K562 (cell line): ENCODE results near the gene AAGAB. TPM values are rescaled to one million over a fixed set of nuclear protein-coding genes. Genes with fewer than 3 reads are reported as not detected.

Experiments used
- DACH1 ChIP-seq: fragments of 450-650 bp; IDR thresholded peaks from 2 replicates; pipeline ENCODE4 v1.6.1; 2018; ENCODE audit not compliant: partially characterized antibody
- ELF2 ChIP-seq: fragments of 250-450 bp; sonication (Bioruptor Pico); IDR thresholded peaks from 2 replicates; pipeline ENCODE4 v1.5.0; 2021; ENCODE audit warnings: mild to moderate bottlenecking
- FIP1L1 ChIP-seq: fragments of 200-400 bp; formaldehyde crosslinking; IDR thresholded peaks from 2 replicates; pipeline ENCODE4 v1.6.1; 2018; ENCODE audit warnings: mild to moderate bottlenecking, low read depth, low read length; ENCODE audit not compliant: poor library complexity, severe bottlenecking
- GATAD2A ChIP-seq: fragments of 450-650 bp; IDR thresholded peaks from 2 replicates; pipeline ENCODE4 v1.6.1; 2017
- KDM5B ChIP-seq: fragments of 200-600 bp; sonication (generic); IDR thresholded peaks from 2 replicates; pipeline ENCODE4 v1.6.1; 2012; ENCODE audit warnings: low read depth, mild to moderate bottlenecking, moderate library complexity, low read length, control low read depth, inconsistent platforms; ENCODE audit not compliant: insufficient replicate concordance
- LCOR ChIP-seq: sonication (generic); formaldehyde crosslinking; IDR thresholded peaks from 2 replicates; pipeline ENCODE4 v1.8.0; 2022; ENCODE audit warnings: mild to moderate bottlenecking, missing genetic modification reagents
- PHF20 ChIP-seq: fragments of 450-650 bp; IDR thresholded peaks from 2 replicates; pipeline ENCODE4 v1.6.1; 2018; ENCODE audit not compliant: partially characterized antibody
- POLR3A ChIP-seq: IDR thresholded peaks from 2 replicates; pipeline ENCODE4 v1.6.1; 2011; ENCODE audit warnings: borderline replicate concordance, mild to moderate bottlenecking, moderate library complexity; ENCODE audit not compliant: insufficient read length, insufficient read depth; ENCODE audit errors: extremely low read depth
- RBM17 ChIP-seq: fragments of 200-400 bp; formaldehyde crosslinking; IDR thresholded peaks from 2 replicates; pipeline ENCODE4 v1.6.1; 2017; ENCODE audit warnings: low read depth, mild to moderate bottlenecking, low read length, borderline replicate concordance
- SRF ChIP-seq, 2 experiments: fragments of 250-450, 450-650 bp in 1 of 2; sonication (Bioruptor Pico) in 1 of 2; sonication (generic) in 1 of 2; formaldehyde crosslinking; IDR thresholded peaks; 2 replicates each; pipeline versions ENCODE4 v1.5.0 to v1.5.1; 2020 to 2022; ENCODE audit warnings: mild to moderate bottlenecking in 1 of 2, missing genetic modification reagents in 1 of 2
- TAF9B ChIP-seq: fragments of 450-650 bp; IDR thresholded peaks from 2 replicates; pipeline ENCODE4 v1.6.1; 2018; ENCODE audit warnings: mild to moderate bottlenecking; ENCODE audit not compliant: partially characterized antibody
- XRCC5 ChIP-seq: fragments of 200-400 bp; formaldehyde crosslinking; IDR thresholded peaks from 2 replicates; pipeline ENCODE4 v1.6.1; 2017; ENCODE audit warnings: low read depth, mild to moderate bottlenecking, low read length
- ZFX ChIP-seq: sonication (generic); formaldehyde crosslinking; IDR thresholded peaks from 2 replicates; pipeline ENCODE4 v1.8.0; 2022; ENCODE audit warnings: mild to moderate bottlenecking, missing genetic modification reagents, moderate library complexity
- ZKSCAN3 ChIP-seq: fragments of 250-450 bp; sonication (Bioruptor Pico); IDR thresholded peaks from 2 replicates; pipeline ENCODE4 v1.4.0; 2020
- ZNF239 ChIP-seq: fragments of 250-450 bp; sonication (Bioruptor Pico); IDR thresholded peaks from 2 replicates; pipeline ENCODE4 v1.4.0; 2020; ENCODE audit warnings: mild to moderate bottlenecking
- ZNF431 ChIP-seq: sonication (generic); formaldehyde crosslinking; IDR thresholded peaks from 2 replicates; pipeline ENCODE4 v1.8.0; 2022; ENCODE audit warnings: mild to moderate bottlenecking, missing genetic modification reagents
- polyA plus RNA-seq, 8 experiments: library from polyadenylated mRNA; depleted of rRNA in 4 of 8; stranded (reverse) in 5 of 8; unstranded in 3 of 8; fragments of >200 nt; fragmentation: Nextera tagmentation in 2 of 8; fragmentation: Illumina TruSeq in 1 of 8; extraction: Ambion mirVana in 2 of 8; extraction: Trizol in 1 of 8; gene quantifications; 2 replicates each; pipeline versions ENCODE4 v1.2.1 to v1.2.3, GENCODE V29; 2011 to 2014; ENCODE audit warnings: inconsistent platforms in 1 of 8, missing spikeins in 1 of 8
- total RNA-seq, 7 experiments: library from RNA; depleted of rRNA in 6 of 7; stranded (reverse); fragments of >200 nt in 6 of 7; fragmentation: Illumina TruSeq in 2 of 7; extraction: Trizol in 2 of 7; gene quantifications; 2 replicates each; pipeline versions ENCODE4 v1.2.1 to v1.2.3, GENCODE V29; 2011 to 2021; ENCODE audit warnings: low replicate concordance in 1 of 7
- TF ChIP-seq, protein P1 (sequence below): fragments of 450-650 bp; conservative IDR thresholded peaks from 2 replicates; pipeline ENCODE4 v1.6.1; 2016; ENCODE audit warnings: missing genetic modification characterization, low read depth, mild to moderate bottlenecking, control low read depth, missing compliant biosample characterization
- TF ChIP-seq, protein P2 (sequence below): sonication (generic); formaldehyde crosslinking; IDR thresholded peaks from 2 replicates; pipeline ENCODE4 v1.8.0; 2022; ENCODE audit warnings: mild to moderate bottlenecking, missing genetic modification reagents
- TF ChIP-seq, protein P3 (sequence below): conservative IDR thresholded peaks from 2 replicates; pipeline ENCODE4 v1.6.1; 2011; ENCODE audit warnings: low read depth, mild to moderate bottlenecking, low read length; ENCODE audit not compliant: control insufficient read depth

Gene AAGAB
- total and polyA plus RNA-seq, 9 of the 15 experiments (the other 6 are each of a cell fraction or from before 2014, with no cell fraction given), result 17.8 to 109 (median 58.3) TPM

DNA sequence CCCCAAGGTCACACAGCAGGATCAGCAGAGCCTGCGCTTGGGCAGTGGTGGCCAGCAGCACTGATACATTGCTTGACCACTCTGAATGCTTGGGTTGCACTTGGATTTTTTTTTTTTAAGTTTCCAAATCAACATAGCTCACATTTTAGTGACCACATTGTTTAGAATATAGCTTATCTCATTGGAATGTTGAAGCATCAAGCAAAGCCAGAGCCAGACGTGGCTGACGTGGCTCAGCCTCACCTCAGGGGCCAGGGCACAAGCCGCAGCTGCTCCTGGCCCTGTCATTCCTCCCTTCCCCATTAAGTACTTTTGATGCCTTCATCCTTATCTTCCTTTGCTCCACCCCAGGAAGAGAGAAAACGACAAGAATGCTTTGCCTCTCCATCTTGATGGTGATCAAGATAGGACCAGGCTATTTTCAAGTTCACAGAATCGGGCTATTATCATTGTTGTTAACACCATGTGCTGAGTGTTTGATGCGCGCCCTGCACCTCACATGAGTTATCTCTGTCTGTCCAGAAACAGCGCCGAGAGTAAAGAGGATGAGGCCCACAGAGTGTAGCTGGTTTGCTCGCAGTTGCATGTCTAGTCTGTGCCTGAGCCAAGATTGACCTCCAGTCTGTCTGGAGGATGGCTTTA is 75.8 kb downstream of the AAGAB start (continued):
- TF ChIP-seq, protein P1, sequence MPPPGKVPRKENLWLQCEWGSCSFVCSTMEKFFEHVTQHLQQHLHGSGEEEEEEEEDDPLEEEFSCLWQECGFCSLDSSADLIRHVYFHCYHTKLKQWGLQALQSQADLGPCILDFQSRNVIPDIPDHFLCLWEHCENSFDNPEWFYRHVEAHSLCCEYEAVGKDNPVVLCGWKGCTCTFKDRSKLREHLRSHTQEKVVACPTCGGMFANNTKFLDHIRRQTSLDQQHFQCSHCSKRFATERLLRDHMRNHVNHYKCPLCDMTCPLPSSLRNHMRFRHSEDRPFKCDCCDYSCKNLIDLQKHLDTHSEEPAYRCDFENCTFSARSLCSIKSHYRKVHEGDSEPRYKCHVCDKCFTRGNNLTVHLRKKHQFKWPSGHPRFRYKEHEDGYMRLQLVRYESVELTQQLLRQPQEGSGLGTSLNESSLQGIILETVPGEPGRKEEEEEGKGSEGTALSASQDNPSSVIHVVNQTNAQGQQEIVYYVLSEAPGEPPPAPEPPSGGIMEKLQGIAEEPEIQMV (tag), result no peak
- no peak for TF ChIP-seq ELF2
- TF ChIP-seq SRF (CRISPR knock-in tag; IDR thresholded peaks at IDR 0.05), result no peak
- no peak for TF ChIP-seq RBM17
- TF ChIP-seq ZKSCAN3 (CRISPR knock-in tag), result no peak
- TF ChIP-seq LCOR, result peak; percentile 84
- TF ChIP-seq POLR3A, result no peak
- TF ChIP-seq KDM5B, result no peak
- TF ChIP-seq GATAD2A, result no peak
- no peak for TF ChIP-seq TAF9B
- TF ChIP-seq, protein P2, sequence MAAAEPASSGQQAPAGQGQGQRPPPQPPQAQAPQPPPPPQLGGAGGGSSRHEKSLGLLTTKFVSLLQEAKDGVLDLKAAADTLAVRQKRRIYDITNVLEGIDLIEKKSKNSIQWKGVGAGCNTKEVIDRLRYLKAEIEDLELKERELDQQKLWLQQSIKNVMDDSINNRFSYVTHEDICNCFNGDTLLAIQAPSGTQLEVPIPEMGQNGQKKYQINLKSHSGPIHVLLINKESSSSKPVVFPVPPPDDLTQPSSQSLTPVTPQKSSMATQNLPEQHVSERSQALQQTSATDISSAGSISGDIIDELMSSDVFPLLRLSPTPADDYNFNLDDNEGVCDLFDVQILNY (CRISPR knock-in tag), result no peak
- no peak for TF ChIP-seq XRCC5
- TF ChIP-seq, protein P3, sequence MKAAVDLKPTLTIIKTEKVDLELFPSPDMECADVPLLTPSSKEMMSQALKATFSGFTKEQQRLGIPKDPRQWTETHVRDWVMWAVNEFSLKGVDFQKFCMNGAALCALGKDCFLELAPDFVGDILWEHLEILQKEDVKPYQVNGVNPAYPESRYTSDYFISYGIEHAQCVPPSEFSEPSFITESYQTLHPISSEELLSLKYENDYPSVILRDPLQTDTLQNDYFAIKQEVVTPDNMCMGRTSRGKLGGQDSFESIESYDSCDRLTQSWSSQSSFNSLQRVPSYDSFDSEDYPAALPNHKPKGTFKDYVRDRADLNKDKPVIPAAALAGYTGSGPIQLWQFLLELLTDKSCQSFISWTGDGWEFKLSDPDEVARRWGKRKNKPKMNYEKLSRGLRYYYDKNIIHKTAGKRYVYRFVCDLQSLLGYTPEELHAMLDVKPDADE, result no peak
- no peak for TF ChIP-seq ZNF431
- TF ChIP-seq ZFX (CRISPR knock-in tag), result no peak
- no peak for TF ChIP-seq ZNF239 (CRISPR knock-in tag)
- TF ChIP-seq FIP1L1, result no peak
- TF ChIP-seq PHF20, result no peak
- peak; percentile 49 for TF ChIP-seq DACH1
